HepG2 (cell line): ENCODE results near the gene REEP6. TPM values are rescaled to one million over a fixed set of nuclear protein-coding genes. Genes with fewer than 3 reads are reported as not detected.

Source experiments
- ATAC-seq: fragments of 200-7000 bp; cut with Tn5 transposase; 3 replicates; pipeline ENCODE4 v1.9.1; 2020; ENCODE audit warnings: mild to moderate bottlenecking, moderate library complexity
- BruUV-seq: library from RNA; stranded (reverse); fragments of 400-500 nt; replicated peaks from 2 replicates; lab custom pipeline; 2021; lab: Mats Ljungman, UMichigan
- CTCF ChIA-PET: fragments of 300-600 bp; formaldehyde crosslinking; extraction: SDS; loops from one replicate; lab custom pipeline; 2021; ENCODE audit warnings: low total read pairs, inconsistent platforms, low intra/inter-chr PET ratio; lab: Yijun Ruan, JAX
- POLR2A ChIA-PET: fragments of 350-600 bp; sonication (Branson Sonifier 250); formaldehyde crosslinking; loops from one replicate; lab custom pipeline; 2020; ENCODE audit warnings: antibody characterized with exemption, inconsistent platforms; lab: Yijun Ruan, JAX
- DNase-seq: peaks from one replicate; pipeline ENCODE4 v3.0.0-alpha.2; 2015; ENCODE audit warnings: low spot score
- FAIRE-seq: peaks from 3 replicates; lab custom pipeline; 2011; peaks lifted over from hg19 to GRCh38; lab: Jason Lieb, UNC
- H2AFZ ChIP-seq: one replicate; pipeline ENCODE4 v1.6.1; 2011; ENCODE audit warnings: low read length, inconsistent platforms
- H3K27ac ChIP-seq: fragments of 300-600 bp; 3 replicates; pipeline ENCODE4 v1.8.0; 2011; ENCODE audit warnings: mixed run types, mild to moderate bottlenecking, mixed read lengths, low read length, inconsistent platforms; ENCODE audit not compliant: insufficient read depth; ENCODE audit errors: extremely low read length
- H3K27me3 ChIP-seq, 2 experiments: fragments of 200-600 bp in 1 of 2; 2 replicates in 1 of 2; 3 replicates in 1 of 2; pipeline versions ENCODE4 v1.6.0 to v1.8.0; 2011; ENCODE audit warnings: low read length in 2 of 2, mild to moderate bottlenecking in 2 of 2, moderate library complexity in 2 of 2, inconsistent platforms in 1 of 2; ENCODE audit not compliant: insufficient read depth in 2 of 2, control insufficient read depth in 1 of 2
- H3K36me3 ChIP-seq, 2 experiments: fragments of 200-600 bp in 1 of 2; replicated peaks in 1 of 2; 2 replicates in 1 of 2; 3 replicates in 1 of 2; pipeline versions ENCODE4 v1.5.1 to v1.8.0; 2011; ENCODE audit warnings: low read length in 2 of 2, inconsistent platforms in 1 of 2; ENCODE audit not compliant: insufficient read depth in 2 of 2, control insufficient read depth in 1 of 2
- H3K4me1 ChIP-seq: 2 replicates; pipeline ENCODE4 v1.5.1; 2012; ENCODE audit warnings: low read length, inconsistent platforms; ENCODE audit not compliant: insufficient read depth
- H3K4me2 ChIP-seq: 2 replicates; pipeline ENCODE4 v1.6.0; 2011; ENCODE audit warnings: low read depth, low read length, inconsistent platforms
- H3K4me3 ChIP-seq, 3 experiments: fragments of 200-600 bp in 1 of 3; sonication (generic), shearing (Covaris generic) in 1 of 3; replicated peaks in 1 of 3; 2 replicates each; pipeline ENCODE4 v1.5.1; 2011 to 2016; ENCODE audit warnings: low read length in 3 of 3, inconsistent platforms in 2 of 3, low read depth in 2 of 3, mild to moderate bottlenecking in 2 of 3, control low read depth in 1 of 3, mixed read lengths in 1 of 3; ENCODE audit not compliant: insufficient read depth in 1 of 3
- H3K79me2 ChIP-seq: one replicate; pipeline ENCODE4 v1.6.1; 2011; ENCODE audit warnings: low read length, inconsistent platforms; ENCODE audit not compliant: insufficient read depth
- H3K9ac ChIP-seq: 2 replicates; pipeline ENCODE4 v1.6.0; 2011; ENCODE audit warnings: mild to moderate bottlenecking, low read depth, low read length, inconsistent platforms; ENCODE audit not compliant: insufficient read depth
- H3K9me3 ChIP-seq: 2 replicates; pipeline ENCODE4 v1.5.1; 2012; ENCODE audit warnings: mild to moderate bottlenecking, low read length
- H4K20me1 ChIP-seq: 2 replicates; pipeline ENCODE4 v1.6.0; 2011; ENCODE audit warnings: inconsistent platforms, mild to moderate bottlenecking, low read length, moderate library complexity; ENCODE audit not compliant: insufficient read depth
- CENPX ChIP-seq: sonication (generic); formaldehyde crosslinking; IDR thresholded peaks from 2 replicates; pipeline ENCODE4 v1.9.0; 2021; ENCODE audit warnings: mild to moderate bottlenecking, missing genetic modification reagents, moderate library complexity
- FOXO1 ChIP-seq: sonication (generic); formaldehyde crosslinking; IDR thresholded peaks from 2 replicates; pipeline ENCODE4 v1.4.0; 2020; ENCODE audit warnings: missing genetic modification reagents
- KAT7 ChIP-seq: IDR thresholded peaks from 2 replicates; pipeline ENCODE4 v1.6.1; 2018; ENCODE audit warnings: borderline replicate concordance, missing compliant biosample characterization
- NFKBIZ ChIP-seq: IDR thresholded peaks from 2 replicates; pipeline ENCODE4 v1.6.1; 2018; ENCODE audit warnings: missing genetic modification reagents, missing compliant biosample characterization
- PAX8 ChIP-seq: sonication (generic); formaldehyde crosslinking; IDR thresholded peaks from 2 replicates; pipeline ENCODE4 v1.8.0; 2022; ENCODE audit warnings: mild to moderate bottlenecking, missing genetic modification reagents, borderline replicate concordance
- TAF1 ChIP-seq: sonication (generic); formaldehyde crosslinking; IDR thresholded peaks from 2 replicates; pipeline ENCODE4 v1.4.0; 2020; ENCODE audit warnings: missing genetic modification reagents
- ZIK1 ChIP-seq: sonication (generic); formaldehyde crosslinking; IDR thresholded peaks from 2 replicates; pipeline ENCODE4 v1.5.0; 2020; ENCODE audit warnings: mild to moderate bottlenecking, low read depth, missing genetic modification reagents, borderline replicate concordance
- ZNF607 ChIP-seq: sonication (generic); formaldehyde crosslinking; IDR thresholded peaks from 2 replicates; pipeline ENCODE4 v1.5.1; 2020; ENCODE audit warnings: missing genetic modification reagents, mild to moderate bottlenecking, borderline replicate concordance
- WGBS: methylation state at CpG from one replicate; pipeline ENCODE4 v1.1.6; 2017; ENCODE audit warnings: low lambda C conversion rate; 5-methylcytosine and 5-hydroxymethylcytosine counted together
- in situ Hi-C: cut with HindIII; loops from 2 replicates; pipeline ENCODE4 v1.10.0; 2017; ENCODE audit warnings: low pct_unique_long_range_greater_than_20kb; ENCODE audit not compliant: extremely low pct_ligation_motif_present
- intact Hi-C: fragments of 100-400 bp; cut with micrococcal nuclease; formaldehyde crosslinking; loops from one replicate; pipeline ENCODE4 v1.10.0; 2022; ENCODE audit not compliant: unreplicated experiment
- polyA plus RNA-seq, 8 experiments: library from polyadenylated mRNA; depleted of rRNA in 3 of 8; stranded (reverse) in 7 of 8; unstranded in 1 of 8; fragments of >200 nt; fragmentation: Illumina TruSeq in 4 of 8; extraction: Trizol in 4 of 8; gene quantifications; 2 replicates each; pipeline versions ENCODE4 v1.2.1 to v1.2.3, GENCODE V29; 2011 to 2016; ENCODE audit warnings: low read depth in 4 of 8, missing spikeins in 1 of 8, mixed read lengths in 1 of 8; ENCODE audit not compliant: insufficient read depth in 1 of 8
- total RNA-seq, 5 experiments: library from RNA; depleted of rRNA; stranded (reverse); fragments of >200 nt; fragmentation: Illumina TruSeq; extraction: Trizol; gene quantifications; 2 replicates each; pipeline ENCODE4 v1.2.3, GENCODE V29; 2016; ENCODE audit warnings: low read depth in 1 of 5
- TF ChIP-seq, protein P1 (sequence below): sonication (generic); formaldehyde crosslinking; conservative IDR thresholded peaks from 2 replicates; pipeline ENCODE4 v1.4.0; 2020; ENCODE audit warnings: mild to moderate bottlenecking, missing genetic modification reagents, moderate library complexity
- TF ChIP-seq, protein P2 (sequence below): sonication (generic); formaldehyde crosslinking; IDR thresholded peaks from 2 replicates; pipeline ENCODE4 v1.4.0; 2020; ENCODE audit warnings: missing genetic modification reagents; ENCODE audit errors: not compliant biosample characterization
- TF ChIP-seq, protein P3 (sequence below): sonication (generic); formaldehyde crosslinking; IDR thresholded peaks from 2 replicates; pipeline ENCODE4 v1.4.0; 2020; ENCODE audit warnings: missing genetic modification reagents, borderline replicate concordance

The REEP6 gene
- total and polyA plus RNA-seq, 2 of the 13 experiments (the other 11 are each of a cell fraction or from before 2014, with no cell fraction given) = 10.0 to 28.8 TPM

DNA sequence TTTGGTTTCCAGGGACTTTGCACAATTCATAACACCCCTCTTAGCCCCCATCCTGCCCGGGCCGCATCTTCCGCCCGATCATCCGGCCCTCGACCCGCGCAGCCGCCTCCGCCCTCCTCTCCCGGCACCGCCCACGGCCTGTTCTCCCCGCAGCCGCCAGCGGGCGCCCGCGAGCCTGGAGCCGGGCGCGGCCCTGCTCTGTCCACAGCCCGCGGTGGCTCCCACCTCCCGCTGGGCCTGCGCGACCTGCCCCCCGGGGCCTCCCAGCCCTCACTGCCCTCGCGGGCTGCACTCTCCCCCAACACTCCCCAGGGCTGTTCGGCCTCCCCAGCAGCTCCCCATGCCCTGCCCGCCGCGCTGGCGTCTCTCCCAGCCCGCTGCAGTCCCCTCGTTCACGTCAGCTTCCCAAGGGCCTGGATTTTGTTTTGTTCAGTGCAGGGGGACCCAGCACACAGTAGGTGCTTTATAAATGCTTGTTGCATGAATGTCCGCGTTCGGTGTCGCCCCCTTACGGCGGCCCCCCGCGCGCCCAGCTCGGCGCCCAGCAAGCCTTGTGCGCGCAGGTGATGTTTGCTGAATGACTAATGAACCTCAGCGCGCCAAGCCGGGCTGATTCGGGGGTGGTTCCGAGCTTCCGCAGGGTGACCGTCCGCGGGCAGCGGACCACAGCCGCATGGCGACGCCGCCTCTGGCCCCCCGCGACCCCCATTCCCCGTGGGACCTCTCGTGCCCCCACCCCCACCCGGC, 45.6 kb upstream of the REEP6 start:
- Histone ChIP-seq H3K27ac (no peak overlapping the region), H3K4me2 (peak overlapping the region; percentile 92), H3K9me3 (no peaks in the 10 kb centered on the region), H3K36me3 (peaks cover 10 to 22% of the 10 kb centered on the region in 2 experiments; a peak in 4 of 5 replicates), H3K27me3 (peaks cover 4 to 38% of the 10 kb centered on the region in 2 experiments), H3K4me1 (peaks cover 30% of the 10 kb centered on the region), H3K4me3 (peak overlapping the region; percentile 59 to 78 (median 64); a peak in 5 of 6 replicates), H4K20me1 (peaks cover 29% of the 10 kb centered on the region; the same call in 1 of the 2 replicates), H3K79me2 (peaks cover 9% of the 10 kb centered on the region), H2AFZ (no peak overlapping the region), H3K9ac (peak overlapping the region; percentile 47)
- BruUV-seq = no TSS peak
- POLR2A ChIA-PET = interaction anchor here (0.6 to 3.1 kb wide), 8 partner anchors 8 to 176 kb away, joined by 3 to 9 read pairs (median 3); partner anchors contain the start of genes CIRBP and REEP6
- DNase-seq = peak; percentile 37
- FAIRE-seq = no peak
- in situ Hi-C loops = no loop called here
- CTCF ChIA-PET = interaction anchor here (0.9 kb wide), 1 partner anchor 68 kb away, joined by 8 read pairs; the partner anchor contains the start of gene ADAMTSL5
- ATAC-seq = peak; percentile 84
- WGBS = 3% methylated on average over 27 of the region's 70 CpGs
- intact Hi-C loops = no loop called here
- TF ChIP-seq TAF1 (CRISPR knock-in tag) = no peak
- peak; percentile 29; the same call in 1 of the 2 replicates for TF ChIP-seq FOXO1 (CRISPR knock-in tag)
- TF ChIP-seq ZIK1 = 0 out of 2 replicates have a peak, but pooled peaks have one; percentile 35
- TF ChIP-seq, protein P1, sequence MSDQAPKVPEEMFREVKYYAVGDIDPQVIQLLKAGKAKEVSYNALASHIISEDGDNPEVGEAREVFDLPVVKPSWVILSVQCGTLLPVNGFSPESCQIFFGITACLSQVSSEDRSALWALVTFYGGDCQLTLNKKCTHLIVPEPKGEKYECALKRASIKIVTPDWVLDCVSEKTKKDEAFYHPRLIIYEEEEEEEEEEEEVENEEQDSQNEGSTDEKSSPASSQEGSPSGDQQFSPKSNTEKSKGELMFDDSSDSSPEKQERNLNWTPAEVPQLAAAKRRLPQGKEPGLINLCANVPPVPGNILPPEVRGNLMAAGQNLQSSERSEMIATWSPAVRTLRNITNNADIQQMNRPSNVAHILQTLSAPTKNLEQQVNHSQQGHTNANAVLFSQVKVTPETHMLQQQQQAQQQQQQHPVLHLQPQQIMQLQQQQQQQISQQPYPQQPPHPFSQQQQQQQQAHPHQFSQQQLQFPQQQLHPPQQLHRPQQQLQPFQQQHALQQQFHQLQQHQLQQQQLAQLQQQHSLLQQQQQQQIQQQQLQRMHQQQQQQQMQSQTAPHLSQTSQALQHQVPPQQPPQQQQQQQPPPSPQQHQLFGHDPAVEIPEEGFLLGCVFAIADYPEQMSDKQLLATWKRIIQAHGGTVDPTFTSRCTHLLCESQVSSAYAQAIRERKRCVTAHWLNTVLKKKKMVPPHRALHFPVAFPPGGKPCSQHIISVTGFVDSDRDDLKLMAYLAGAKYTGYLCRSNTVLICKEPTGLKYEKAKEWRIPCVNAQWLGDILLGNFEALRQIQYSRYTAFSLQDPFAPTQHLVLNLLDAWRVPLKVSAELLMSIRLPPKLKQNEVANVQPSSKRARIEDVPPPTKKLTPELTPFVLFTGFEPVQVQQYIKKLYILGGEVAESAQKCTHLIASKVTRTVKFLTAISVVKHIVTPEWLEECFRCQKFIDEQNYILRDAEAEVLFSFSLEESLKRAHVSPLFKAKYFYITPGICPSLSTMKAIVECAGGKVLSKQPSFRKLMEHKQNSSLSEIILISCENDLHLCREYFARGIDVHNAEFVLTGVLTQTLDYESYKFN (CRISPR knock-in tag) = peak; percentile 36; the same call in 1 of the 2 replicates
- no peak for TF ChIP-seq CENPX (CRISPR knock-in tag)
- TF ChIP-seq ZNF607 (CRISPR knock-in tag) = peak; percentile 60
- no peak for TF ChIP-seq NFKBIZ (CRISPR knock-in tag)
- TF ChIP-seq, protein P2, sequence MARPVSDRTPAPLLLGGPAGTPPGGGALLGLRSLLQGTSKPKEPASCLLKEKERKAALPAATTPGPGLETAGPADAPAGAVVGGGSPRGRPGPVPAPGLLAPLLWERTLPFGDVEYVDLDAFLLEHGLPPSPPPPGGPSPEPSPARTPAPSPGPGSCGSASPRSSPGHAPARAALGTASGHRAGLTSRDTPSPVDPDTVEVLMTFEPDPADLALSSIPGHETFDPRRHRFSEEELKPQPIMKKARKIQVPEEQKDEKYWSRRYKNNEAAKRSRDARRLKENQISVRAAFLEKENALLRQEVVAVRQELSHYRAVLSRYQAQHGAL = no peak
- TF ChIP-seq PAX8 (CRISPR knock-in tag) = no peak
- TF ChIP-seq KAT7 (CRISPR knock-in tag) = no peak
- TF ChIP-seq, protein P3, sequence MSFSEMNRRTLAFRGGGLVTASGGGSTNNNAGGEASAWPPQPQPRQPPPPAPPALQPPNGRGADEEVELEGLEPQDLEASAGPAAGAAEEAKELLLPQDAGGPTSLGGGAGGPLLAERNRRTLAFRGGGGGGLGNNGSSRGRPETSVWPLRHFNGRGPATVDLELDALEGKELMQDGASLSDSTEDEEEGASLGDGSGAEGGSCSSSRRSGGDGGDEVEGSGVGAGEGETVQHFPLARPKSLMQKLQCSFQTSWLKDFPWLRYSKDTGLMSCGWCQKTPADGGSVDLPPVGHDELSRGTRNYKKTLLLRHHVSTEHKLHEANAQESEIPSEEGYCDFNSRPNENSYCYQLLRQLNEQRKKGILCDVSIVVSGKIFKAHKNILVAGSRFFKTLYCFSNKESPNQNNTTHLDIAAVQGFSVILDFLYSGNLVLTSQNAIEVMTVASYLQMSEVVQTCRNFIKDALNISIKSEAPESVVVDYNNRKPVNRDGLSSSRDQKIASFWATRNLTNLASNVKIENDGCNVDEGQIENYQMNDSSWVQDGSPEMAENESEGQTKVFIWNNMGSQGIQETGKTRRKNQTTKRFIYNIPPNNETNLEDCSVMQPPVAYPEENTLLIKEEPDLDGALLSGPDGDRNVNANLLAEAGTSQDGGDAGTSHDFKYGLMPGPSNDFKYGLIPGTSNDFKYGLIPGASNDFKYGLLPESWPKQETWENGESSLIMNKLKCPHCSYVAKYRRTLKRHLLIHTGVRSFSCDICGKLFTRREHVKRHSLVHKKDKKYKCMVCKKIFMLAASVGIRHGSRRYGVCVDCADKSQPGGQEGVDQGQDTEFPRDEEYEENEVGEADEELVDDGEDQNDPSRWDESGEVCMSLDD (CRISPR knock-in tag) = no peak
